ENCODE data around the gene DNAJC22. TPM values are rescaled to one million over a fixed set of nuclear protein-coding genes. Genes with fewer than 3 reads are reported as not detected.
"Not testable (repeated sequence)": the region's sequence is repeated elsewhere in the genome, so short reads cannot be mapped to it uniquely, and the experiment has no call there.

The DNAJC22 gene
- total RNA-seq, 2 donors from 2014 or later: 7.3 to 10.9 TPM

DNA sequence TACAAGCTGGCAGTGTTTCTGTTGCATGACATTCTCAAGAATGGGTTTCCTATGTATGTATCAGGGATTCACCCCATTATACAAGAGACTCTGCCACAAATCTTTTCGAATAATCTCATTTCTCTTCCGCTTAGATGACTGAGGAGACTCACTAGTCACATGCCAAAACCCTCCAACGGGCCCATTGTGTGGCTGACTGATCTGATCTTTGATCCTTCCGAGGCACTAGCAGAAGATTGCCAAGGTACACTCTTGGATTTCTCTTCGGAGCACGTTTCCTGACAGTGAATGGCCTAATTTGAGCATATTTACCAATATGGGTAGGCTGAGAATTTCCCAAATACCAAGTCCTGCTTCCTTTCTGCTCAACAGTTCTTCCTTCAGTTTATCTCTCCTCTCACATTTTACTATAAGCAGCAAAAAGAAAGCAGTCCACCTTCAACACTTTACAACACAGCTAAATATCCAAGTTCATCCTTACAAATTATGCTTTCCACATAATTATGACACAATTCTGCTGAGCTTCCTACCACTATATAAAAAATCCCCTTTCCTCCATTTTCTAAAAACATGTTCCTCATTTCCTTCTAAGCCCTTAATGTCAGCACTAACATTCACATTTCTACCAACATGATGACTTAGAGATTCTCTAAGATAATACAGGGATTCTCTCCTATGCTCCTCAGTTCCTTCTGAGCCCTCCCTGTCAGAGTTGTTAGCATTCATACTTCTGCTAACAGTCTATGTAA lies 40.8 kb upstream of the DNAJC22 start:
- H3K4me1 ChIP-seq: no peaks in the 10 kb centered on the region
- no peak for TF ChIP-seq POLR2A (IDR thresholded peaks at IDR 0.05)
- TF ChIP-seq, protein P1, sequence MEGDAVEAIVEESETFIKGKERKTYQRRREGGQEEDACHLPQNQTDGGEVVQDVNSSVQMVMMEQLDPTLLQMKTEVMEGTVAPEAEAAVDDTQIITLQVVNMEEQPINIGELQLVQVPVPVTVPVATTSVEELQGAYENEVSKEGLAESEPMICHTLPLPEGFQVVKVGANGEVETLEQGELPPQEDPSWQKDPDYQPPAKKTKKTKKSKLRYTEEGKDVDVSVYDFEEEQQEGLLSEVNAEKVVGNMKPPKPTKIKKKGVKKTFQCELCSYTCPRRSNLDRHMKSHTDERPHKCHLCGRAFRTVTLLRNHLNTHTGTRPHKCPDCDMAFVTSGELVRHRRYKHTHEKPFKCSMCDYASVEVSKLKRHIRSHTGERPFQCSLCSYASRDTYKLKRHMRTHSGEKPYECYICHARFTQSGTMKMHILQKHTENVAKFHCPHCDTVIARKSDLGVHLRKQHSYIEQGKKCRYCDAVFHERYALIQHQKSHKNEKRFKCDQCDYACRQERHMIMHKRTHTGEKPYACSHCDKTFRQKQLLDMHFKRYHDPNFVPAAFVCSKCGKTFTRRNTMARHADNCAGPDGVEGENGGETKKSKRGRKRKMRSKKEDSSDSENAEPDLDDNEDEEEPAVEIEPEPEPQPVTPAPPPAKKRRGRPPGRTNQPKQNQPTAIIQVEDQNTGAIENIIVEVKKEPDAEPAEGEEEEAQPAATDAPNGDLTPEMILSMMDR (IDR thresholded peaks at IDR 0.05): no peak
- no peak overlapping the region for H3K4me3 ChIP-seq
- H3K9me3 ChIP-seq: no peaks in the 10 kb centered on the region
- H3K27me3 ChIP-seq: no peaks in the 10 kb centered on the region
- DNase-seq: no peak
- intact Hi-C loops (cut with DNase I): no loop called here
- H3K27ac ChIP-seq: no peak overlapping the region
- no peaks in the 10 kb centered on the region for H3K36me3 ChIP-seq (replicated peaks in 1 of 2; ENCODE audit: insufficient read depth in 1 of 2, low read depth in 2 of 2)
- ATAC-seq: no peak
- WGBS, 2 donors: 57 to 66% methylated on average over 6 of the region's 6 CpGs

DNA sequence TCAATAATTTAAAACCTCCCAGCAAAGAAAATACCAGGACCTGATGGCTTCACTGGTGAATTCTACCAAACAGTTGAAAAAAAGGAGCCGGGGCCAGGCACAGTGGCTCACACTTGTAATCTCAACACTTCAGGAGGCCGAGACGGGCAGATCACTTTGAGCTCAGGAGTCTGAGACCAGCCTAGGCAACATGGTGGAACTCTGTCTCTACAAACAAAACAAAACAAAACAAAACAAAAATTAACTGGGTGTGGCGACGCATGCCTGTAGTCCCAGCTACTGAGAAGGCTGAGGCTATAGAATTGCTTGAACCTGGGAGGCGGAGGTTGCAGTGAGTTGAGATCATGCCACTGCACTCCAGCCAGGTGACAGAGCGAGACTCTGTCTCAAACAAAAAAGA lies 37.3 kb upstream of the DNAJC22 start:
- 87 to 93% methylated on average over 7 of the region's 7 CpGs for WGBS, 2 donors
- TF ChIP-seq POLR2A (IDR thresholded peaks at IDR 0.05): no peak
- TF ChIP-seq, protein P1 (IDR thresholded peaks at IDR 0.05): no peak
- H3K9me3 ChIP-seq: no peaks in the 10 kb centered on the region
- no peaks in the 10 kb centered on the region for H3K4me1 ChIP-seq
- no peak overlapping the region for H3K4me3 ChIP-seq
- intact Hi-C loops (cut with DNase I): no loop called here
- no peak overlapping the region for H3K27ac ChIP-seq
- no peaks in the 10 kb centered on the region for H3K27me3 ChIP-seq
- no peak for ATAC-seq
- no peak for DNase-seq
- no peaks in the 10 kb centered on the region for H3K36me3 ChIP-seq (replicated peaks in 1 of 2; ENCODE audit: insufficient read depth in 1 of 2, low read depth in 2 of 2)

DNA sequence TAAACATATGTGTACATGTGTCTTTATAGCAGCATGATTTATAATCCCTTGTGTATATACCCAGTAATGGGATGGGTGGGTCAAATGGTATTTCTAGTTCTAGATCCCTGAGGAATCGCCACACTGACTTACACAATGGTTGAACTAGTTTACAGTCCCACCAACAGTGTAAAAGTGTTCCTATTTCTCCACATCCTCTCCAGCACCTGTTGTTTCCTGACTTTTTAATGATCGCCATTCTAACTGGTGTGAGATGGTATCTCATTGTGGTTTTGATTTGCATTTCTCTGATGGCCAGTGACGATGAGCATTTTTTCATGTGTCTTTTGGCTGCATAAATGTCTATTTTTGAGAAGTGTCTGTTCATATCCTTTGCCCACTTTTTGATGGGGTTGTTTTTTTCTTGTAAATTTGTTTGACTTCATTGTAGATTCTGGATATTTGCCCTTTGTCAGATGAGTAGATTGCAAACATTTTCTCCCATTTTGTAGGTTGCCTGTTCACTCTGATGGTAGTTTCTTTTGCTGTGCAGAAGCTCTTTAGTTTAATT lies 36.2 kb upstream of the DNAJC22 start:
- WGBS, 2 donors: 44 to 76% methylated on average over 3 of the region's 3 CpGs
- DNase-seq; H3K27me3 ChIP-seq; ATAC-seq; H3K27ac ChIP-seq; intact Hi-C loops (cut with DNase I); H3K4me3 ChIP-seq; H3K36me3 ChIP-seq (replicated peaks in 1 of 2; ENCODE audit: insufficient read depth in 1 of 2, low read depth in 2 of 2); H3K4me1 ChIP-seq; H3K9me3 ChIP-seq: not testable (repeated sequence)

DNA sequence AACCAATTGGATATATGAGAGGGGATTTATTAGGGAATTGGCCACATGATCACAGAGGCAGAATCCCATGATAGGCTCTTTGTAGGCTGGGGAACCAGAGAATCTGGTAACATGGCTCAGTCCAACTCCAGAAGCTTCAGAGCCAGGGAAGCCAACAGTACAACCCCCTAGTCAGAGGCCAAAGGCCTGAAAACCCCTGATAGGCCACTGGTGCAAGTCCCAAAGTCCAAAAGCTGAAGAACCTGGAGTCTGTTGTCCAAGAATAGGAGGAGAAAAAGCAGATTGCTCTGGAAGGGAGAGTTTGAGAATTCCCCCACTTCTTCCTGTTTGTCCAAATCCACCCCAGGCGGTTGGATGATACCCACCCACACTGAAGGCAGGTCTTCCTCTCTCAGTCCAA lies 31.9 kb upstream of the DNAJC22 start:
- no peak for DNase-seq
- H3K4me1 ChIP-seq: no peaks in the 10 kb centered on the region
- no peak for ATAC-seq
- TF ChIP-seq POLR2A (IDR thresholded peaks at IDR 0.05): no peak
- TF ChIP-seq, protein P1 (IDR thresholded peaks at IDR 0.05): no peak
- intact Hi-C loops (cut with DNase I): no loop called here
- H3K27ac ChIP-seq: no peak overlapping the region
- no peaks in the 10 kb centered on the region for H3K36me3 ChIP-seq (replicated peaks in 1 of 2; ENCODE audit: insufficient read depth in 1 of 2, low read depth in 2 of 2)
- WGBS, 2 donors: 93 to 100% methylated on average over 1 of the region's 1 CpG
- H3K9me3 ChIP-seq: no peaks in the 10 kb centered on the region
- H3K27me3 ChIP-seq: no peaks in the 10 kb centered on the region
- H3K4me3 ChIP-seq: no peak overlapping the region

DNA sequence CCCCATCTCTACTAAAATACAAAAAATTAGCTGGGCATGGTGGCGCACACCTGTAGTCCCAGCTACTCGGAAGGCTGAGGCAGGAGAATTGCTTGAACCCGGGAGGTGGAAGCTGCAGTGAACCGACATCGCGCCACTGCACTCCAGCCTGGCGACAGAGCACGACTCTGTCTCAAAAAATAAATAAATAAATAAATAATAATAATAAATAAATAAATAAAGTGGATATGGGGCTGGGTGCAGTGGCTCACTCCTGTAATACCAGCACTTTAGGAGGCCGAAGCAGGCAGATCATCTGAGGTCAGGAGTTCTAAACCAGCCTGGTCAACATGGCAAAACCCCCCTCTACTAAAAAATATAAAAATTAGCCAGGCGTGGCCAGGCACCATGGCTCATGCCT lies 29.6 kb upstream of the DNAJC22 start:
- H3K4me3 ChIP-seq; H3K27me3 ChIP-seq; H3K36me3 ChIP-seq (replicated peaks in 1 of 2; ENCODE audit: insufficient read depth in 1 of 2, low read depth in 2 of 2); intact Hi-C loops (cut with DNase I); ATAC-seq; H3K27ac ChIP-seq; H3K4me1 ChIP-seq; DNase-seq; H3K9me3 ChIP-seq: not testable (repeated sequence)
- WGBS, 2 donors: 89 to 98% methylated on average over 10 of the region's 10 CpGs

DNA sequence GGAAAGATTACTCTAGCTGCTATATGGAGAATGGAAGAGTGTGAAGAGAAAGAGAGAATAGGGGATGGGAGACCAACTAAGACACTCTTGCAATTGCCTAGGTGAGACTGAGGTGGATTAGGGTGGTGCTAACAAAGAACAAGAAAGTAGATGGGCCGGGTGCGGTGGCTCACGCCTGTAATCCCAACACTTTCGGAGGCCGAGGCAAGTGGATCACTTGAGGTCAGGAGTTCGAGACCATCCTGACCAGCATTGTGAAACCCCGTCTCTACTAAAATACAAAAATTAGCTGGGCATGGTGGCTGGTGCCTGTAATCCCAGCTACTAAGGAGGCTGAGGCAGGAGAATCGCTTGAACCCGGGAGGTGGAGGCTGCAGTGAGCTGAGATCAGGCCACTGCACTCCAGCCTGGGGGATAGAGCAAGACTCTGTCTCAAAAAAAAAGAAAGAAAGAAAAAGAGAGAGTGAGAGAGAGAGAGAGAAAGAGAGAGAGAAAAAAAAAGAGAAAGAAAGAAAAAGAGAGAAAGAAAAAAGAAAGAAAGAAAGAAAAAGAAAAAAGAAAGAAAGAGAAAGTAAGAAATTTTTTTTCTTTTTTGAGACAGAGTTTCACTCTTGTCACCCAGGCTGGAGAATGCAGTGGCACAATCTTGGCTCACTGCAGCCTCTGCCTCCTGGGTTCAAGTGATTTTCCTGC lies 26.1 kb upstream of the DNAJC22 start:
- H3K27ac ChIP-seq; H3K4me3 ChIP-seq; intact Hi-C loops (cut with DNase I); H3K27me3 ChIP-seq; H3K36me3 ChIP-seq (replicated peaks in 1 of 2; ENCODE audit: insufficient read depth in 1 of 2, low read depth in 2 of 2); ATAC-seq; H3K9me3 ChIP-seq; DNase-seq: not testable (repeated sequence)
- 80 to 92% methylated on average over 9 of the region's 9 CpGs for WGBS, 2 donors
- peaks cover 13% of the 10 kb centered on the region for H3K4me1 ChIP-seq
